Uterus (tissue), 4 donors: ENCODE data around the gene NPFFR1. TPM values are rescaled to one million over a fixed set of nuclear protein-coding genes. Genes with fewer than 3 reads are reported as not detected.

Experiments
- DNase-seq, 2 donors: peaks; one replicate each; pipeline ENCODE4 v3.0.0-alpha.2; 2019 to 2020
- H3K27ac ChIP-seq, 2 donors: fragments of 200-600 bp; sonication (generic); 1 replicate in 1 of 2; 2 replicates in 1 of 2; pipeline ENCODE4 v1.5.1; 2016 to 2018
- H3K27me3 ChIP-seq, 2 donors: fragments of 200-600 bp; sonication (generic); one replicate each; pipeline ENCODE4 v1.5.1; 2018 to 2019; ENCODE audit warnings: control low read depth in 1 of 2
- H3K36me3 ChIP-seq, 2 donors: fragments of 200-600 bp; sonication (generic); one replicate each; pipeline ENCODE4 v1.5.1; 2019; ENCODE audit warnings: control low read depth in 1 of 2
- H3K4me1 ChIP-seq, 2 donors: fragments of 200-600 bp; sonication (generic); one replicate each; pipeline ENCODE4 v1.5.1; 2018 to 2019; ENCODE audit warnings: control low read depth in 1 of 2
- H3K4me3 ChIP-seq, 2 donors: fragments of 200-600 bp; sonication (generic); 1 replicate in 1 of 2; 2 replicates in 1 of 2; pipeline ENCODE4 v1.5.1; 2018 to 2019; ENCODE audit warnings: mild to moderate bottlenecking in 1 of 2
- H3K9me3 ChIP-seq, 2 donors: fragments of 200-600 bp; sonication (generic); one replicate each; pipeline ENCODE4 v1.5.1; 2019; ENCODE audit warnings: control low read depth in 1 of 2
- POLR2A ChIP-seq, 2 donors: fragments of 450-650 bp; IDR thresholded peaks; one replicate each; pipeline ENCODE4 v1.6.1; 2016; ENCODE audit warnings: antibody characterized with exemption in 2 of 2, mild to moderate bottlenecking in 1 of 2, moderate library complexity in 1 of 2
- intact Hi-C: fragments of 100-400 bp; cut with DNase I; formaldehyde crosslinking; loops from one replicate; pipeline ENCODE4 v1.15.1; 2023; ENCODE audit warnings: low total_unique reads
- total RNA-seq, 4 donors: library from RNA; depleted of rRNA in 3 of 4; stranded (reverse); fragments of >200 nt in 3 of 4; gene quantifications; one replicate each; pipeline versions ENCODE4 v1.1.0 to v1.2.4, GENCODE V29; 2014 to 2023
- TF ChIP-seq, protein P1 (sequence below), 4 experiments: fragments of 200-600 bp in 2 of 4; fragments of 450-650 bp in 2 of 4; sonication (generic) in 2 of 4; IDR thresholded peaks; one replicate each; pipeline ENCODE4 v1.5.1; 2016 to 2019; ENCODE audit warnings: antibody characterized with exemption in 4 of 4, mild to moderate bottlenecking in 2 of 4, moderate library complexity in 1 of 4
- donor health status: DM: yes; HTN: yes; CAD: no.

Gene NPFFR1, protein sequence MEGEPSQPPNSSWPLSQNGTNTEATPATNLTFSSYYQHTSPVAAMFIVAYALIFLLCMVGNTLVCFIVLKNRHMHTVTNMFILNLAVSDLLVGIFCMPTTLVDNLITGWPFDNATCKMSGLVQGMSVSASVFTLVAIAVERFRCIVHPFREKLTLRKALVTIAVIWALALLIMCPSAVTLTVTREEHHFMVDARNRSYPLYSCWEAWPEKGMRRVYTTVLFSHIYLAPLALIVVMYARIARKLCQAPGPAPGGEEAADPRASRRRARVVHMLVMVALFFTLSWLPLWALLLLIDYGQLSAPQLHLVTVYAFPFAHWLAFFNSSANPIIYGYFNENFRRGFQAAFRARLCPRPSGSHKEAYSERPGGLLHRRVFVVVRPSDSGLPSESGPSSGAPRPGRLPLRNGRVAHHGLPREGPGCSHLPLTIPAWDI
- total RNA-seq = 1 to 10 TPM in 1 of 4 donors, under 1 TPM in 1, not detected in 2; 0.43 to 2.1 TPM

DNA sequence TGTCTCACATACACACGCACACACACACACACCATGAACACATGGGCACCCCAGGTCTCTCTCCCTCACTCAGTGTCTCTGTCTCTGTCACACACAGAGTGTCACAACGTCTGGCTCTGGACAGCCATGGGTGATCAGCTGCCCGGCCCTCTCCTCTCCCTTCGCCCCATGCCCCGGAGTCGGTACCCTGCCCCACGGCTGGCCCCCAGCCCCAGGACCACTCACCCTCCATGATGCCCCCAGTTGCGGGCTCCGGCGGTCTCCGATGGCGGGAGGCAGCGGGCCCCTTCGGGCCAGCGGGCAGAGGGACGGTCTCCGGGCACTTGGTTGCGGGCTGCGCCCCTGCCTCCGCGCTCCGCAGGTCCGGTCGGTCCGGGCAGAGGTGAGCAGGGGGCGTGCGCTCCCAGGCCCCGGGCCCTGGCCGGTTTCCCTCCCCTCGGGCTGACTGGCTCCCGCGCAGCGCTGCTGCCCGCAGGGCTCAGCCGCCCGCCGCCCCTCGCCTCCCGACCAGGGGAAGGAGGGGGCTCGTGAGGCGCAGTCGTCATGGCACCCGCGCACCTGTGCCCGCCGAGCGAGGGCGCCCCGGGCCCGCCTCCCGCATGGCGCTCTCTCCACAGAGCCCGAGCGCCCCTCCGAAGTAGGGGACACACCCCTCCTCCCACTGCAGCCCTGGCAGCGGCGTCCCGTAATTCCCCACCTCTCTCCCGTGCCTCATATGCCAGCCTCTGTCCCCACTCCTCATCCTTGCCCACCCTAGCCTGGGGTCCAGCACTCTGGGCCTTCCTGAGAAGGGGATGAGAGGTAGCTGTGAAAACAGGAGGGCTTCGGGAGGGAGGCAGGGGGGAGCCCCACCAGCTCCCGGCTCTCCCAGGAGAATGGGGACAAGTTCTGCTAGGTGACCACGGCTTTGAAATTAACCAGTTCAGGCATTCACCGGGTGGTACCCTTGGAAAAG, at the start of gene NPFFR1:
Gene NPFFR1, minus strand, starts transcription at position 560 of the 955 bp plus-strand sequence. Its CDS starts 328 bp downstream, at position 232.
- intact Hi-C loops = no loop called here
- Histone ChIP-seq H3K4me3 (no peak within 1 kb of the TSS), H3K27ac (no peak within 1 kb of the TSS), H3K36me3 (no peaks in the 10 kb centered on the region), H3K4me1 (peaks cover 0 to 6% of the 10 kb centered on the region in 2 donors), H3K9me3 (no peaks in the 10 kb centered on the region), H3K27me3 (peaks cover 17 to 20% of the 10 kb centered on the region in 2 donors)
- no peak for TF ChIP-seq POLR2A (IDR thresholded peaks at IDR 0.05)
- TF ChIP-seq, protein P1, sequence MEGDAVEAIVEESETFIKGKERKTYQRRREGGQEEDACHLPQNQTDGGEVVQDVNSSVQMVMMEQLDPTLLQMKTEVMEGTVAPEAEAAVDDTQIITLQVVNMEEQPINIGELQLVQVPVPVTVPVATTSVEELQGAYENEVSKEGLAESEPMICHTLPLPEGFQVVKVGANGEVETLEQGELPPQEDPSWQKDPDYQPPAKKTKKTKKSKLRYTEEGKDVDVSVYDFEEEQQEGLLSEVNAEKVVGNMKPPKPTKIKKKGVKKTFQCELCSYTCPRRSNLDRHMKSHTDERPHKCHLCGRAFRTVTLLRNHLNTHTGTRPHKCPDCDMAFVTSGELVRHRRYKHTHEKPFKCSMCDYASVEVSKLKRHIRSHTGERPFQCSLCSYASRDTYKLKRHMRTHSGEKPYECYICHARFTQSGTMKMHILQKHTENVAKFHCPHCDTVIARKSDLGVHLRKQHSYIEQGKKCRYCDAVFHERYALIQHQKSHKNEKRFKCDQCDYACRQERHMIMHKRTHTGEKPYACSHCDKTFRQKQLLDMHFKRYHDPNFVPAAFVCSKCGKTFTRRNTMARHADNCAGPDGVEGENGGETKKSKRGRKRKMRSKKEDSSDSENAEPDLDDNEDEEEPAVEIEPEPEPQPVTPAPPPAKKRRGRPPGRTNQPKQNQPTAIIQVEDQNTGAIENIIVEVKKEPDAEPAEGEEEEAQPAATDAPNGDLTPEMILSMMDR (IDR thresholded peaks at IDR 0.05) = no peak
- no peak for DNase-seq

DNA sequence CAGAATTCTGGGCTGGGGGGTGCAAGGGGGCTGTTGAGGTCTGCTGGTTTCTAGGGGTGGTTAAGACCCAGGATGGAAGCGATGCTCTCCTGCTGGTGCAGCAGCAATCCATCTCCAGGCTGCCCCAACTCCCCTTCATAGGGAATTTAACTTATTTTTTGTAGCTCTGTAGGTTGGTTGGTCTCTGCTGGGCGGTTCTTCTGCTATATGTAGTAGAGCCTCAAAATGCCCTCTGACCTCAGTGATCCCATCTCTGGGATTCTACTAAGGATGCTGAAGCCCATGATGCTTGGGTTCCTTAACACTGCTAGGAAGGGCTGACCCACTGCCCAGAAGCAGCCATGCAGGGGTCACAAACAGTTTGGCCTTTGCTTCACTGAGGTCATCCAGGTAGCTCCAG, 49.5 kb upstream of the NPFFR1 start:
- intact Hi-C loops = no loop called here

DNA sequence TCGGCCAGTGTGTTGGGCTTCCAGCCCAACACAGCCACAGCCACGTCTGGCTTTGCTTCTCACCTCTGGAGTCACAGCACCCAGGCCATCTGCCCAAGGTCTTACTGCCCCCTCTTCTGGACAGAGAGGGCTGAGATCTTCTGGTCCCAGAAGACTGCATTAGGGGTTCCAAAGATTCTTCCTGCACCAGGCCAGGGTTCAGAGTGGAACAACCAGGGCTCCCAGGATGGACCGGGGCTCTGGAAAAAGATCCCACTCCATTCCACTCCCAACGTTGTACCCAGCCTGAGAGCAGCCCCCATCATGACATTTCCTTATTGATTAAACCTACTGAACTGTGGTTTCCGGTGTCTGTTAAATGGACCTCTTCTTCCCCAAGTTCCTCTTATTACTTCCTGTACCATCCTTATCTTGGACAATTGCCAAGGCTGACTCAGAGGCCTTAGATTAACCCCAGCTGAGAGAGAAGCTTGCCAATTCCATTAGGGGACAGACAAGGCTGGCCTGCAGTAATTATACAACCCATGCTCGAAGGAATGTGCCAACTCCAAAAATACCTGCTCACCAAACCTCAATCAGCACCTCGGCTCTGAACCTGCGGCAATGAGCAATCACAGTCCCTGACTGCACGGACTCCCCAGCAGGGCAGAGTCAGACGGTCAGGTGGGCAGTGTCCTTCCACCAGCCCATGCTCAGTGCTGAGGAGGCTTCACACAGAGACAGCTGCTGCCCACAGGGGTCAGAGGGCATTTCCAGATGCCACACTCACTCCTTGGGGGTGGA, 47.9 kb upstream of the NPFFR1 start:
- no peak overlapping the region for H3K27ac ChIP-seq
- TF ChIP-seq, protein P1 (IDR thresholded peaks at IDR 0.05) = peak in 1 of 4 experiments; percentile 22
- no peak for TF ChIP-seq POLR2A (IDR thresholded peaks at IDR 0.05)
- no peaks in the 10 kb centered on the region for H3K36me3 ChIP-seq
- H3K9me3 ChIP-seq = no peaks in the 10 kb centered on the region
- intact Hi-C loops = no loop called here
- DNase-seq = peak in 1 of 2 donors; percentile 44
- H3K4me1 ChIP-seq = peaks cover 0 to 3% of the 10 kb centered on the region in 2 donors
- no peak overlapping the region for H3K4me3 ChIP-seq
- H3K27me3 ChIP-seq = no peaks in the 10 kb centered on the region

More for the DNA sequence above, 49.5 kb upstream of the NPFFR1 start:
- no peak for DNase-seq
- TF ChIP-seq, protein P1 (IDR thresholded peaks at IDR 0.05) = no peak
- no peak for TF ChIP-seq POLR2A (IDR thresholded peaks at IDR 0.05)
- peaks cover 0 to 3% of the 10 kb centered on the region in 2 donors for H3K4me1 ChIP-seq
- no peaks in the 10 kb centered on the region for H3K27me3 ChIP-seq
- H3K27ac ChIP-seq = no peak overlapping the region
- no peaks in the 10 kb centered on the region for H3K36me3 ChIP-seq
- no peaks in the 10 kb centered on the region for H3K9me3 ChIP-seq
- no peak overlapping the region for H3K4me3 ChIP-seq

DNA sequence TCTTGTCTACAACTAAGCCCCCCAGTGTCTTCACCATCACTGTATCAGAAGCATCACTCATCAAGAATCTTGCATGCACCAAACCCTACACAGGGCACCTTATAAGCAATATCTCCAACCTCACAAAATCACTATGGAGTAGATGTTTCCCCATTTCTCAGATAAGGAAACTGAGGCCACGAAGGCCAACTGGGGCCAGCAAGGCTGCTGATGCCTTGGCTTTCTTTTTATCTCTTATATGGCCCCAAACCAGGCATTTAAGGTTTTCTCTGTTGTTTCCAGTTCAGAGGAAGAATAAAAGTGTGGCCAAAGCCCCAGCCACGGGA, 47.3 kb upstream of the NPFFR1 start:
- Histone ChIP-seq H3K4me1 (peaks cover 0 to 3% of the 10 kb centered on the region in 2 donors), H3K27me3 (no peaks in the 10 kb centered on the region), H3K9me3 (no peaks in the 10 kb centered on the region), H3K36me3 (no peaks in the 10 kb centered on the region), H3K4me3 (no peak overlapping the region), H3K27ac (no peak overlapping the region)
- DNase-seq = no peak
- intact Hi-C loops = no loop called here
- no peak for TF ChIP-seq POLR2A (IDR thresholded peaks at IDR 0.05)
- TF ChIP-seq, protein P1 (IDR thresholded peaks at IDR 0.05) = no peak
